Cardiac fibroblast (primary cell): Measurements from ENCODE around the gene LINS1.
A peak's percentile ranks its signal among the peaks of the same experiment; 100 is the strongest.

Experiments
- DNase-seq, 2 donors: peaks; one replicate each; pipeline versions ENCODE4 v3.0.0 to v3.0.0-alpha.2; 2010; ENCODE audit warnings: low read depth in 2 of 2
- H3K4me3 ChIP-seq, 2 donors: replicated peaks in 1 of 2; 1 replicate in 1 of 2; 2 replicates in 1 of 2; pipeline ENCODE4 v1.5.1; 2011; ENCODE audit warnings: low read depth in 2 of 2, low read length in 2 of 2, mild to moderate bottlenecking in 2 of 2, moderate library complexity in 1 of 2
- TF ChIP-seq, protein P1 (sequence below): IDR thresholded peaks from one replicate; pipeline ENCODE4 v1.5.1; 2011; ENCODE audit warnings: low read depth, mild to moderate bottlenecking, low read length, inconsistent platforms

Gene LINS1

GRCh38 chr15:100627789-100628395 is 25.9 kb upstream of the LINS1 start:
- H3K4me3 ChIP-seq: no peak overlapping the region
- TF ChIP-seq, protein P1, sequence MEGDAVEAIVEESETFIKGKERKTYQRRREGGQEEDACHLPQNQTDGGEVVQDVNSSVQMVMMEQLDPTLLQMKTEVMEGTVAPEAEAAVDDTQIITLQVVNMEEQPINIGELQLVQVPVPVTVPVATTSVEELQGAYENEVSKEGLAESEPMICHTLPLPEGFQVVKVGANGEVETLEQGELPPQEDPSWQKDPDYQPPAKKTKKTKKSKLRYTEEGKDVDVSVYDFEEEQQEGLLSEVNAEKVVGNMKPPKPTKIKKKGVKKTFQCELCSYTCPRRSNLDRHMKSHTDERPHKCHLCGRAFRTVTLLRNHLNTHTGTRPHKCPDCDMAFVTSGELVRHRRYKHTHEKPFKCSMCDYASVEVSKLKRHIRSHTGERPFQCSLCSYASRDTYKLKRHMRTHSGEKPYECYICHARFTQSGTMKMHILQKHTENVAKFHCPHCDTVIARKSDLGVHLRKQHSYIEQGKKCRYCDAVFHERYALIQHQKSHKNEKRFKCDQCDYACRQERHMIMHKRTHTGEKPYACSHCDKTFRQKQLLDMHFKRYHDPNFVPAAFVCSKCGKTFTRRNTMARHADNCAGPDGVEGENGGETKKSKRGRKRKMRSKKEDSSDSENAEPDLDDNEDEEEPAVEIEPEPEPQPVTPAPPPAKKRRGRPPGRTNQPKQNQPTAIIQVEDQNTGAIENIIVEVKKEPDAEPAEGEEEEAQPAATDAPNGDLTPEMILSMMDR: peak; percentile 69
- DNase-seq: peak; percentile 89 to 91

GRCh38 chr15:100623301-100623700 is 21.3 kb upstream of the LINS1 start:
- TF ChIP-seq, protein P1: no peak
- DNase-seq: peak; percentile 70 to 76
- H3K4me3 ChIP-seq: no peak overlapping the region

DNA sequence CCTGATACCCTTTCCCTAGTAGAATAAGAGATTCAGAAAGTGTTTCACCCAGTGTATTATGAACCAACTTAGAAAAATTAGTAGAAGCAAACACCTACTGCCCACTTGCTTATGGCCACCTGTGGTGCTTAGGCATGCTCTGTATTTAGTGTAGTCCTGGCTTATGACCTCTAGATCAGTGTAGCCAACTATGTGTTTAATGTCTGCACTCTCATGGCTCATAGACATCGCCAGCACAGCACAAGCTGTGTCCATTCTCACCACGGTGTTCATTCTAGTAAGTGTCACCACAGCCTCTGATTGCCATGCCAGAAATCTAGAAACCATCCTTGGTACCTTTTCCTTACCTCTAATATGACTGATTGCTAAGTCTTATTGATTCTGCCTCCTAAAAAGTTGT is 14.7 kb upstream of the LINS1 start:
- no peak overlapping the region for H3K4me3 ChIP-seq
- DNase-seq: no peak
- TF ChIP-seq, protein P1: no peak

DNA sequence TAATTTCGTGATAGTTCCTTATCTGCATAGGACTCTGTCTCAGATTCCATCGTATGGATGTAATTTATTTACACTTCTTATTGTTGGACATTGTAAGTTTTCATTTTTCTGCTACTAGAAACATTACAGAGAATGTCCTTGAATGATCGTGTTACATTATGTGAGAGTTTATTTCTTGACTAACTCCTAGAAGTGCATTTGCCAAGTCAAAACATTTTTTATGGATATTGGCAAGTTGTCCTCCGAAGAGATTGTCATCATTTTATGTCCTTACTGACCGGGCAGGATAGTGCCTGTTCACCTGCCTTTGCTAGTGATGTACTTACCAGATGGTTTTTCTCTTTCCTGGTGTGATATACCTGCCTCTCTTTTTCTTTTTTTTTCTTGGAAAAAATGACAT is 13.8 kb upstream of the LINS1 start:
- no peak for DNase-seq
- TF ChIP-seq, protein P1: no peak

DNA sequence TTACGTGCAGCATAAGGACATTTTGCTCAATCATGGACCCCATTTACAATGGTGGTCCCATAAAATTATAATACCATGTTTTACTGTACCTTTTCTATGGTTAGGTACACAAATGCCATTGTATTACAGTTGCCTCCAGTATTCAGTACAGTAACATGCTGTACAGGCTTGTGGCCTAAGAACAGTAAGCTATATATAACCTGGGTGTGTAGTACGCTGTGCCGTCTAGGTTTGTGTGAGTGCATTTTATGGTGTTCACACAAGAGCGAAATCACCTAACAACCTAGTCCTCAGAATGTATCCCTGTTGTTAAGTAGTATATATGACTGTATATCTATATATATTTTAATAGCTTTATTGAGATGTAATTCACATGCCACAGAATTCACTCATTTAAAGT is 12.9 kb upstream of the LINS1 start:
- TF ChIP-seq, protein P1: no peak
- no peak overlapping the region for H3K4me3 ChIP-seq
- no peak for DNase-seq

More for the DNA sequence above, 13.8 kb upstream of the LINS1 start:
- no peak overlapping the region for H3K4me3 ChIP-seq

- no peak overlapping the region for H3K4me3 ChIP-seq
- TF ChIP-seq, protein P1: no peak
- DNase-seq: no peak
Observed at GRCh38 chr15:100614336-100614735, 12.4 kb upstream of the LINS1 start.

- no peak for DNase-seq
- TF ChIP-seq, protein P1: no peak
- no peak overlapping the region for H3K4me3 ChIP-seq
Observed at GRCh38 chr15:100613208-100613607, 11.2 kb upstream of the LINS1 start.
